Mesodermal cell (in vitro differentiated cells): Measurements from ENCODE around the gene MKLN1.
"Not testable (repeated sequence)": the region's sequence is repeated elsewhere in the genome, so short reads cannot be mapped to it uniquely, and the experiment has no call there.

Source experiments
- H3K27ac ChIP-seq: 2 replicates; pipeline ENCODE4 v1.7.0; 2013; ENCODE audit warnings: mild to moderate bottlenecking, low read depth, low read length, moderate library complexity; ENCODE audit not compliant: severe bottlenecking
- H3K36me3 ChIP-seq: 2 replicates; pipeline ENCODE4 v1.7.1; 2013; ENCODE audit warnings: mild to moderate bottlenecking, low read length, moderate library complexity; ENCODE audit not compliant: control insufficient read depth, insufficient read depth
- H3K4me1 ChIP-seq: one replicate; pipeline ENCODE4 v1.7.1; 2013; ENCODE audit warnings: mild to moderate bottlenecking, low read length; ENCODE audit not compliant: insufficient read depth, control insufficient read depth, poor library complexity, severe bottlenecking
- H3K4me3 ChIP-seq: 2 replicates; pipeline ENCODE4 v1.7.0; 2013; ENCODE audit warnings: low read length, control low read depth, mild to moderate bottlenecking; ENCODE audit not compliant: insufficient read depth, poor library complexity, severe bottlenecking; ENCODE audit errors: extremely low read depth
- H3K9me3 ChIP-seq: 2 replicates; pipeline ENCODE4 v1.7.1; 2013; ENCODE audit warnings: mild to moderate bottlenecking, low read length, moderate library complexity; ENCODE audit not compliant: control insufficient read depth
- WGBS, 2 experiments: methylation state at CpG; one replicate each; pipeline ENCODE4 v1.1.5; 2013; ENCODE audit warnings: missing lambda C conversion rate in 2 of 2; ENCODE audit not compliant: insufficient coverage in 2 of 2; 5-methylcytosine and 5-hydroxymethylcytosine counted together

Gene MKLN1

DNA sequence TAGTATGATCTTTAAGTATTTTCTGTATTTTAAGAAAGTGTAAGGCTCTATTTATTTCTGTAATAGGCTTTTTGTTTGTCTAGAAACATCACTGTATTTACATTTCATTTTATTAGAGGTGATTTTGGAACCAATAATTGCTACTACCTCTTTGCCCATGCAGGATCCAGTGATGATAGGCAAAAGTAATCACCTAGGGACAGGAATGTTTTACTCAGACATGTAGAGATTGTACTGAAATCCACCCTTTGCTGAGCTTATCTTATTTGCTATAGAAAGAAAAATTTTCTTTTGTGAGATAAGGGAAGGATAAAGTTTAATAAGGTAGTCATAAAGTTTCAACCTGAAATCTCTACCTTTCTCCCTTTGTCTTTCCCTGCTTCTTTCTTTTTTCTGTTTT lies 73.5 kb downstream of the MKLN1 start:
- H3K36me3 ChIP-seq, result peaks cover 50% of the 10 kb centered on the region
- H3K27ac ChIP-seq, result no peak overlapping the region
- H3K4me1 ChIP-seq, result no peaks in the 10 kb centered on the region
- H3K4me3 ChIP-seq, result no peak overlapping the region
- peaks cover 20% of the 10 kb centered on the region for H3K9me3 ChIP-seq

DNA sequence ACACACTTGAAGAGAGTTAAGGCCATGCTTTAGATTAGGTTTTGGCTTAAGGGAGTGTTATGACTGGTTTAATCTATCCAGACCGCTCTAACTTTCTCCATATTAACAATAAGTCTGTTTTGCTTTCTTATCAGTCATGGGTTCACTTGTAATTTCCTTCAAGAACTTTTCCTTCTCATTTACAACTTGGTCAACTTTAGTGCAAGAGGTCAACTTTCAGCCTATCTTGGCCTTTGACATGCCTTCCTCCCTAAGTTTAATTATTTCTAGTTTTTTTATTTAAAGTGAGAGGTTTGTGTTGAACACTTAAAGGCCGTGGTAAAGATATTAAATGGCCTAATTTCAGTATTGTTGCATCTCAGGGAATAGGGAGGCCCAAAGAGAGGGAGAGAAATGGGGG lies 75.6 kb downstream of the MKLN1 start:
- Histone ChIP-seq H3K9me3 (peaks cover 20% of the 10 kb centered on the region), H3K4me3 (no peak overlapping the region), H3K27ac (no peak overlapping the region), H3K36me3 (peaks cover 45% of the 10 kb centered on the region), H3K4me1 (no peaks in the 10 kb centered on the region)
- WGBS, 2 experiments, result 100% methylated on average over 2 of the region's 2 CpGs; no CpG with 5 or more reads in 1 of the 2 experiments

DNA sequence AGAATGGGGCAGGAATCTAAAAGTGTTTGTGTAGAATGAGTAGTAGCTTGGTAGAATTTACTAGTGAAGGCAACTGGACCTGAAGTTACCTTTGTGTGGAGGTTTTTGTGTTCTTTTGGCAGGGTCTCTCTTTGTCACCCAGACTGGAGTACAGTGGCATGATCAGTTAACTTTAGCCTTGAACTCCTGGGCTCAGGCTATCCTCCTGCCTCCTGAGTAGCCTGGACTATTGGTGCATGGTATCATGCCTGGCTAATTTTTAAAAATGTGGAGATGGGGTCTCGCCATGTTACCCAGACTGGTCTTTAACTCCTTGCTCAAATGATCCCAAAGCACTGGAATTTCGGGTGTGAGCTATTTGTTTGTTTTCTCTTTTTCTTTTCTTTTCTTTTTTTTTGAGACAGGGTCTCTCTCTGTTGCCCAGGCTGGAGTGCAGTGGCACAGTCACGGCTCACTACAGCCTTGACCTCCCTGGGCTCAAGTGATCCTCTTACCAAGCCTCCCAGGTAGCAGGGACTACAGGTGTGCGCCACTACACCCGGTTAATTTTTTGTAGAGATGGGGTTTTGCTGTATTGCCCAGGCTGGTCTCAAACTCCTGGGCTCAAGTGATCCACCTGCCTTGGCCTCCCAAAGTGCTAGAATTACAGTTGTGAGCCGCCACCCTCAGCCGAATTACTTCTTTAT lies 76.7 kb downstream of the MKLN1 start:
- peaks cover 20% of the 10 kb centered on the region for H3K9me3 ChIP-seq
- 83 to 100% methylated on average over 1 to 2 of the region's 7 CpGs for whole genome bisulfite sequencing, 2 experiments

DNA sequence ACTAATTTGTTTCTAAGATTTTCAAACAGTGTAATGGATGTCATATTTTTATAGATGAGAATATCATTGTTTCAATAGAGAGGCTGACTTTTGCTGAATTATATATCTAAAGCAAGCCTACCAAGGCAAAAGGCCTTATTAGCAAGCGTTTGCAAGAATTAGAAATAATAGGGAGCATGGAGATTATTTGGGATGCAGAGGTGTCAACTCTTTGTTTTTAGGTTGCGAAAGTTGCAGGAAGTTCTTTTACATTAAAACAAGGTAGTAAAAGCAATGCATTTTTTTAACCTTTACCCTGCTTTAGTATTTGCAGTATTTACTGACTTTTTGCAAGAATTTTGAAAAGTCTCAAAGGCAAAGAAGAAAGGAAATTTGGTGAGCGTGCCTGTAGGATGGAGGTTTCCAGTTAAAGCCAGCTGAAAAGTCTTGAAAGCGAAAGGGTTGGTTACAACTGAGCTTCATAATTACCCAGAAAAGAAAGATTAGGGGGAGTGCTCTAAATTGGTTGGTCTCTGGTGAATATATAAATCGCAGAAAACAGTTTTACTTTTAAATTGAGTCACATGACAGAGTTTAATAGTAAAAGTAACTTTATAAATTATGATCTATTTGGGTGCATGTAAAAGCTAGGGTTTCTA lies 81.6 kb downstream of the MKLN1 start:
- 81 to 90% methylated on average over 2 to 4 of the region's 5 CpGs for WGBS, 2 experiments
- no peak overlapping the region for H3K4me3 ChIP-seq
- H3K27ac ChIP-seq, result no peak overlapping the region
- H3K36me3 ChIP-seq, result peaks cover 19% of the 10 kb centered on the region
- H3K4me1 ChIP-seq, result no peaks in the 10 kb centered on the region
- H3K9me3 ChIP-seq, result no peaks in the 10 kb centered on the region

More for the DNA sequence above, 76.7 kb downstream of the MKLN1 start:
- Histone ChIP-seq H3K36me3 (peaks cover 39% of the 10 kb centered on the region), H3K4me1 (no peaks in the 10 kb centered on the region), H3K4me3 (no peak overlapping the region), H3K27ac (no peak overlapping the region)

DNA sequence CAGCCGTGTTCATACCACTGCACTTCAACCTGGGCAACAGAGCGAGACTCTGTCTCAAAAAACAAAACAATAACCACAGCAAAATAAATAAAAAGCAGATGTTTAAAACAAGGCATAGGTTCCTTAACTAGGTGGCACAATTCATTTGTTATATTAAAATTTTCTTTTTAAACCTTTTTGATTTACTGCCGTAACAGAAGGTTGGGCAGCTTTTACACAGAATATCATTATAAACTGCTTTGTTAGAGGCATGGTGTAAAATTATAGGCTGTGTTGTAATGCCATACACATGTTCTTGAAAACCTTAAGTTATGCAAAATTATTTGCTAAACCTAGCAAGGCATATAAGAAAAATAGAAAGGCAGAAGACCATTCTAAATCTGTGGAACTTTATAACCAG lies 84.4 kb downstream of the MKLN1 start:
- WGBS, 2 experiments, result 92% methylated on average over 2 of the region's 3 CpGs; no CpG with 5 or more reads in 1 of the 2 experiments
- Histone ChIP-seq H3K36me3 (peaks cover 28% of the 10 kb centered on the region), H3K27ac (no peak overlapping the region)

DNA sequence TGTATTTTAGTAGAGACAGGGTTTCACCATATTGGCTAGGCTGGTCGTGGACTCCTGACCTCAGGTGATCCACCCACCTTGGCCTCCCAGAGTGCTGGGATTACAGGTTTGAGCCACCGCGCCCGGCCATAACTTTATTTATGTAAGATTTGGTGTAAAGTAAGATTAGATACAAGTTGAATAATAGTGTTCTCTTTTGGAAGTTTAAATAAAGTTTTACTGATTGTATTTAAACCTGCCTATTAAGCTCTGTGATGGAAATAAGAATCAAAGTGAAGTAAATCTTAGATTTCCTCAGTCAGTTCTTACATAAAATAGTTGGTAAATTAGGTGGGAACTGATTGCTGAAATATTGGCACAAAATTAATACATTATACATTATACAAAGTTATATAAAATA lies 86.0 kb downstream of the MKLN1 start:
- Histone ChIP-seq H3K36me3 (peaks cover 39% of the 10 kb centered on the region), H3K9me3 (no peaks in the 10 kb centered on the region), H3K4me1 (no peaks in the 10 kb centered on the region), H3K4me3 (no peak overlapping the region), H3K27ac (no peak overlapping the region)
- whole genome bisulfite sequencing, 2 experiments, result 67 to 100% methylated on average over 2 to 4 of the region's 4 CpGs

More for the DNA sequence above, 84.4 kb downstream of the MKLN1 start:
- H3K4me3 ChIP-seq, result no peak overlapping the region
- no peaks in the 10 kb centered on the region for H3K4me1 ChIP-seq
- H3K9me3 ChIP-seq, result no peaks in the 10 kb centered on the region

DNA sequence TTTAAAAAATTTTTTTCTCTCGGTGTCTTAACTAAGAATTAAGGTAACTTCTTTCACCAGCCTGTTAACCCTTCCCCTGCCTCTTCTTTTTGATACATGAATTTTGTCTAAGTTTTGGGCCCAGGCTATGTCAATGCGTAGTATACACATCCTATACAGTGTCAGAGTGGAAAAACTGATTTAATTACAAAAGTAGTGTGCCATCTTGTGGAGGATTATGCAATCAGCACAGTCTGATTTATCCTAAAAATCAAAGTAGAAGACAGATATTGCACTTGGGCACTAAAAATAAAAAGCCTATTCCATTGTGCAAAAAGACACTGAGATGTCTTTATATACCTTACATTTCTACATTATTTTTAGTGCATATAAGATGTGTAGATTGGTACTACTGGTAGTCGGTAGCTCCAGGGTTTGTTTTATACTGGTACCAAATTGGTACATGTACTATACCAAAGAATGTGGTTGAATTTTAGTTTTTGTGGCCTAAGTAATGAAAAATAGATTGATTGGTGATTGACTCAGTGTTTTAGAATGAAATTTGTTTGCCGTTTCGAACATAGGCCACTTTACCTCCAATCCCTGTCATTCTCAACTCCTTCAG lies 96.6 kb downstream of the MKLN1 start:
- no peak overlapping the region for H3K27ac ChIP-seq
- H3K4me3 ChIP-seq, result no peak overlapping the region
- peaks cover 33% of the 10 kb centered on the region for H3K36me3 ChIP-seq
- 100% methylated on average over 2 of the region's 5 CpGs; no CpG with 5 or more reads in 1 of the 2 experiments for WGBS, 2 experiments
- H3K4me1 ChIP-seq, result no peaks in the 10 kb centered on the region
- H3K9me3 ChIP-seq, result no peaks in the 10 kb centered on the region

DNA sequence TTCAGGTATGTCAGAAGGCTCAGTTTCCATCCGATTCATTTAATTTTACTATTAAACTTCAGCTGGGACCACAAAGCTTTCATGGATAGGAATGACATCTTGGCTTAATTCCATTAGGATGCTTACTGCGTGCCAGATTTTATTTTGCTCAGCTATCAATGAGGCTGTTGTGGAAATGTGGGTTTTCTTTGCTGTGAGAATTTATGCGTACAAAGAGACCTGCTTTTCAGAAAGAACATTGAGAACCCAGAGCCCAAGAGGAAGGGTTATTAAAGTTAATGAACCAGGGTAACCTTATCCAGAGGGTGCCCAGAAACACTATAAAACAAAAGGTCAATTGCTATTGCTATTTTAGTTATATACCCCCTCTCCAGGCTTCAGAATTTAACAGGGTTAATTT lies 98.3 kb downstream of the MKLN1 start:
- Histone ChIP-seq H3K36me3 (peaks cover 41% of the 10 kb centered on the region), H3K4me3 (no peak overlapping the region)
- 94 to 100% methylated on average over 2 of the region's 3 CpGs for WGBS, 2 experiments

DNA sequence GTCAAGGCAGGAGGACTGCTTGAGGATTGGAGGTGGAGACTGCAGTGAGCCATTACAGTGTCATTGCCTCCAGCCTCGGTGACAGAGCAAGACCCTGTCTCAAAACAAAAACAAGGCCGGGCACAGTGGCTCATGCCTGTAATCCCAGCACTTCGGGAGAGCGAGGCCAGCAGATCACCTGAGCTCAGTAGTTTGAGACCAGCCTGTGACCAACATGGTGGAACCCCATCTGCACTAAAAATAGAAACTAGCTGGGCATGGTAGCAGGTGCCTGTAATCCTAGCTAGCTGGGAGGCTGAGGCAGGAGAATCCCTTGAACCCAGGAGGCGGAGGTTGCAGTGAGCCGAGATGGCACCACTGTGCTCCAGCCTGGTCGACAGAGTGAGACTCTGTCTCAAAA lies 103.2 kb downstream of the MKLN1 start:
- not testable (repeated sequence) for H3K4me3 ChIP-seq, H3K9me3 ChIP-seq, H3K4me1 ChIP-seq, H3K27ac ChIP-seq
- 93 to 100% methylated on average over 5 to 7 of the region's 7 CpGs for WGBS, 2 experiments
- peaks cover 43% of the 10 kb centered on the region for H3K36me3 ChIP-seq

More for the DNA sequence above, 98.3 kb downstream of the MKLN1 start:
- Histone ChIP-seq H3K4me1 (no peaks in the 10 kb centered on the region), H3K27ac (no peak overlapping the region), H3K9me3 (no peaks in the 10 kb centered on the region)

DNA sequence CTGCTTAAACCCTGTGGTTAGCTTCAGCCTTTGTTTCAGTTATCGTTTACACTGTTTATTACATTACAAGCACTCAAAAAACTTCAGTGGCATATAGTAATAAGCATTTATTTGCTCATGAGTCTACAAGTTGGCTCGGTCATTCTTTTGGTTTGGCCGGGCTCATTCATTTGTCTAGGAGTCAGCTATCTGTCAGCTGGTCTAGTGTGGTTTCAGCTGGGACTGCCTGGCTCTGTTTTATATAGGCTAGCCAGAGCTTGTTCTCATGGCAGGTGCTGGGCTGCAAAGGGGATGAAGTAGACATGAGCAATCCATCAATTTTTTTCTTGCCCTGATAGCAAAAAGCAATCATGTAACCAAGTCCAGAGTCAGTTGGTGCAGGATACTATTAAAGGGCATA lies 103.6 kb downstream of the MKLN1 start:
- 94 to 100% methylated on average over 1 to 3 of the region's 3 CpGs for WGBS, 2 experiments

DNA sequence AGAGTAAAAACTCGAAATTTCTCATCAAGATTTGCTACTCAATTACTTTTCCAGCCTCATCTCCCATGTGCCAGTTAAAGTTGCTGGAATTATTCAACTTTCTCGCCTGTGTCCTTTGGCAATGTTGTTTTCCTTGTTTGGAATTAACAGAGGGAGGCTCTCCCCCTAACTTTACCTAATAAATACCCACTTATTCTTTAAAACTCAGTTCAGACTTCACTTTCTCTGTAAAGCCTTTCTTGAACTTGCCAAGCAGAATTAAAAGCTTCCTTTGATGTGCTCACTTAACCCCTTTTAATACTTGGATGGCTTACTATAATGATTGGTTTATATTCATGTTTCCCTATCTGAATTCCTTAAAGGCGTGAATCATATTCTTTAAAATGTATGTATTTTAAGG lies 104.1 kb downstream of the MKLN1 start:
- Histone ChIP-seq H3K9me3 (no peaks in the 10 kb centered on the region), H3K4me3 (no peak overlapping the region), H3K36me3 (peaks cover 39% of the 10 kb centered on the region), H3K4me1 (no peaks in the 10 kb centered on the region), H3K27ac (no peak overlapping the region)
- WGBS, 2 experiments, result 91 to 100% methylated on average over 1 to 2 of the region's 3 CpGs

More for the DNA sequence above, 103.6 kb downstream of the MKLN1 start:
- H3K27ac ChIP-seq, result no peak overlapping the region
- no peaks in the 10 kb centered on the region for H3K9me3 ChIP-seq
- no peak overlapping the region for H3K4me3 ChIP-seq
- peaks cover 40% of the 10 kb centered on the region for H3K36me3 ChIP-seq
- no peaks in the 10 kb centered on the region for H3K4me1 ChIP-seq
